HL-60 (cell line): Measurements from ENCODE around the gene CCM2L.

Source experiments
- DNase-seq, 2 experiments: peaks; one replicate each; pipeline ENCODE4 v3.0.0-alpha.2; 2010 to 2020; ENCODE audit warnings: low read depth in 1 of 2, low spot score in 1 of 2
- H3K27ac ChIP-seq: fragments of 250-450 bp; sonication (Bioruptor Pico); replicated peaks from 2 replicates; pipeline ENCODE4 v1.5.1; 2020; ENCODE audit warnings: mild to moderate bottlenecking, moderate library complexity
- H3K27me3 ChIP-seq: fragments of 250-450 bp; sonication (Bioruptor Pico); 2 replicates; pipeline ENCODE4 v1.5.1; 2021; ENCODE audit warnings: mild to moderate bottlenecking, moderate library complexity; ENCODE audit not compliant: insufficient read depth, poor library complexity, severe bottlenecking
- H3K4me3 ChIP-seq: replicated peaks from 2 replicates; pipeline ENCODE4 v1.5.1; 2011; ENCODE audit warnings: mild to moderate bottlenecking, control low read depth, low read length; ENCODE audit not compliant: insufficient read depth
- GABPA ChIP-seq: IDR thresholded peaks from 2 replicates; pipeline ENCODE4 v1.6.1; 2012; ENCODE audit warnings: low read depth
- POLR2AphosphoS5 ChIP-seq: IDR thresholded peaks from 2 replicates; pipeline ENCODE4 v1.6.1; 2012; ENCODE audit warnings: low read depth
- SPI1 ChIP-seq: IDR thresholded peaks from 2 replicates; pipeline ENCODE4 v1.6.1; 2012; ENCODE audit warnings: low read depth, mild to moderate bottlenecking, borderline replicate concordance
- TF ChIP-seq, protein P1 (sequence below): IDR thresholded peaks from one replicate; pipeline ENCODE4 v1.5.1; 2011; ENCODE audit warnings: low read length, control low read depth, inconsistent platforms; ENCODE audit not compliant: insufficient read depth
- TF ChIP-seq, protein P2 (sequence below): IDR thresholded peaks from 2 replicates; pipeline ENCODE4 v1.6.1; 2012; ENCODE audit warnings: low read depth; ENCODE audit not compliant: insufficient replicate concordance

CCM2L gene

DNA sequence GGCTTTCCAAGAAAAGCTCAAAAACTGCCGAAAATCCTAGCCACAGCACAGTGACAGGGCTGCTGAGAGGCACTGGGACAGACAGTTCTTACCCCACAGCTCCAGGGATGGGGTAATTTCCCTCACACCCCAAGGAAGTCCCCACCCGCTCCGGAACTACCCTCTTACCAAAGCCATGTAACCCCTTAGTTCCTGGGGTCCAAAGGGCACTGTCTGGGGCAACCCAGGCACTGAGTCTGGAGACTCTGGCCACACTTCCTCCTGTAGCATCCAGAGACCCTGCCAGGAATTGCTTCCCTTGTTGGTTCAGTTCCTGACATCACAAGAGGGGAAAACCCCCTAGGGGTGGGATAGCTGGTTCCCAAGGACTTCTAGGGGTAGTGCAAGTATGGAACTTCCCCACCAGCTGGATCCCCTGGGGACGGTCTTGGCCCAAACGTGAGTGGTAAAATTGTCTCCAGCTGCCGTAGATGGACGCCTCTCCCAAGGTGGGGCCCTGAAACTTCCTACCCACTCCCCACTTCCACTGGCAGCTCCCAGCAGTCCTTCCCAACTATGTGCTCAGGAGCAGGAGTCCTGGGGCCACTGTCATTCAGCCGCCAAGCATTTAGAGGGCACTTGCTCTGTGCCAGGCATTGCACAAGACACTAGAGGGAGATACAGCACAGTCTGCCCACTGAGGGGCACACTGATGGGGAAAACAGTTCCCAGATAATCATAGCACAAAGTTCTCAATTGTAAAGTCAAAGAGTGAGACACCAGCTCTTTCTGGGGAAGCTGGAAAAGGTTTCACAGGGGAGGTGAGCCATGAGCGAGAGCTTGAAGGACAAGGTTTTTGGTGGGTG, 24.6 kb downstream of the CCM2L start:
- peak in 1 of 2 experiments; percentile 82 for DNase-seq
- TF ChIP-seq POLR2AphosphoS5 (no peak), SPI1 (peak; percentile 28; the same call in 1 of the 2 replicates)
- TF ChIP-seq, protein P1, sequence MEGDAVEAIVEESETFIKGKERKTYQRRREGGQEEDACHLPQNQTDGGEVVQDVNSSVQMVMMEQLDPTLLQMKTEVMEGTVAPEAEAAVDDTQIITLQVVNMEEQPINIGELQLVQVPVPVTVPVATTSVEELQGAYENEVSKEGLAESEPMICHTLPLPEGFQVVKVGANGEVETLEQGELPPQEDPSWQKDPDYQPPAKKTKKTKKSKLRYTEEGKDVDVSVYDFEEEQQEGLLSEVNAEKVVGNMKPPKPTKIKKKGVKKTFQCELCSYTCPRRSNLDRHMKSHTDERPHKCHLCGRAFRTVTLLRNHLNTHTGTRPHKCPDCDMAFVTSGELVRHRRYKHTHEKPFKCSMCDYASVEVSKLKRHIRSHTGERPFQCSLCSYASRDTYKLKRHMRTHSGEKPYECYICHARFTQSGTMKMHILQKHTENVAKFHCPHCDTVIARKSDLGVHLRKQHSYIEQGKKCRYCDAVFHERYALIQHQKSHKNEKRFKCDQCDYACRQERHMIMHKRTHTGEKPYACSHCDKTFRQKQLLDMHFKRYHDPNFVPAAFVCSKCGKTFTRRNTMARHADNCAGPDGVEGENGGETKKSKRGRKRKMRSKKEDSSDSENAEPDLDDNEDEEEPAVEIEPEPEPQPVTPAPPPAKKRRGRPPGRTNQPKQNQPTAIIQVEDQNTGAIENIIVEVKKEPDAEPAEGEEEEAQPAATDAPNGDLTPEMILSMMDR, result peak; percentile 40
- peak overlapping the region; percentile 83 for H3K27ac ChIP-seq
- H3K27me3 ChIP-seq, result no peaks in the 10 kb centered on the region
- no peak overlapping the region for H3K4me3 ChIP-seq

DNA sequence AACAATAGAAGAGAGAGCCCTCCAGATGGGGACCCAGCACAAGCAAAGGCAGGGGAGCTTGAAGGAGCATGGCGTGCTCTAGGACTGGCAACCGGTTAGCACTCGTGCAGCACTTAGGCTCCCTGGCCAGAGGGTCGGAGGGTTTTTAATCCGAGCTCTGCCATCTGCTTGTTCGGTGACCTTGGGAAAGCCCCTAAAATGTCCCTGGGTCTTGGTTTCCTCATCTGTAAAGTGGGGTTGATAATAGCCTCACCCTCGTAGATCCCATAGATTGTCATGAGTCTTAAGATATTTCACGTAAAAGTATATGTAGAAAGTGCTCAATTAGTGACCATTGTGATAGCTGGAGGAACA, 25.2 kb downstream of the CCM2L start:
- DNase-seq, result no peak
- H3K27me3 ChIP-seq, result no peaks in the 10 kb centered on the region
- TF ChIP-seq POLR2AphosphoS5 (no peak), SPI1 (no peak), GABPA (no peak)
- TF ChIP-seq, protein P1, result no peak
- TF ChIP-seq, protein P2, sequence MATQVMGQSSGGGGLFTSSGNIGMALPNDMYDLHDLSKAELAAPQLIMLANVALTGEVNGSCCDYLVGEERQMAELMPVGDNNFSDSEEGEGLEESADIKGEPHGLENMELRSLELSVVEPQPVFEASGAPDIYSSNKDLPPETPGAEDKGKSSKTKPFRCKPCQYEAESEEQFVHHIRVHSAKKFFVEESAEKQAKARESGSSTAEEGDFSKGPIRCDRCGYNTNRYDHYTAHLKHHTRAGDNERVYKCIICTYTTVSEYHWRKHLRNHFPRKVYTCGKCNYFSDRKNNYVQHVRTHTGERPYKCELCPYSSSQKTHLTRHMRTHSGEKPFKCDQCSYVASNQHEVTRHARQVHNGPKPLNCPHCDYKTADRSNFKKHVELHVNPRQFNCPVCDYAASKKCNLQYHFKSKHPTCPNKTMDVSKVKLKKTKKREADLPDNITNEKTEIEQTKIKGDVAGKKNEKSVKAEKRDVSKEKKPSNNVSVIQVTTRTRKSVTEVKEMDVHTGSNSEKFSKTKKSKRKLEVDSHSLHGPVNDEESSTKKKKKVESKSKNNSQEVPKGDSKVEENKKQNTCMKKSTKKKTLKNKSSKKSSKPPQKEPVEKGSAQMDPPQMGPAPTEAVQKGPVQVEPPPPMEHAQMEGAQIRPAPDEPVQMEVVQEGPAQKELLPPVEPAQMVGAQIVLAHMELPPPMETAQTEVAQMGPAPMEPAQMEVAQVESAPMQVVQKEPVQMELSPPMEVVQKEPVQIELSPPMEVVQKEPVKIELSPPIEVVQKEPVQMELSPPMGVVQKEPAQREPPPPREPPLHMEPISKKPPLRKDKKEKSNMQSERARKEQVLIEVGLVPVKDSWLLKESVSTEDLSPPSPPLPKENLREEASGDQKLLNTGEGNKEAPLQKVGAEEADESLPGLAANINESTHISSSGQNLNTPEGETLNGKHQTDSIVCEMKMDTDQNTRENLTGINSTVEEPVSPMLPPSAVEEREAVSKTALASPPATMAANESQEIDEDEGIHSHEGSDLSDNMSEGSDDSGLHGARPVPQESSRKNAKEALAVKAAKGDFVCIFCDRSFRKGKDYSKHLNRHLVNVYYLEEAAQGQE, result no peak
- no peak overlapping the region for H3K4me3 ChIP-seq
- H3K27ac ChIP-seq, result peak overlapping the region; percentile 83

DNA sequence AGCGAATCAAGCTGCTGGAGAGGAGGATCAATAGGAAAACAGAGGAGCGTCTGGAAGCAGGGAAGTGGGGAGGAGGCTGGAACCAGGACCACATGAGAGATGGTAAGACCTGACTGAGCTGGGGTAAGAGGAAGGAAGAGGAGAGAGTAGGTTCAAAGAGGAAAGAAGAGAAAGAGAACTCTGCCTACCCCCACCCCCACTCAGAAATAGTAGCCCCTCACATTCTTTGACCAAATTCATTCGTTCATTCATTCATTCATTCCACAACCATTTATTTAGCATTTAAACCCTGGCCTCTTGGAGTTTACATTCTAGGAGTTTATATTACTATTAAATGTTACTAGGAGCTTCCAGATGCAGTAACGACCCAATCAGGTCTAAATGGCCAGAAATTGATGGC, 26.0 kb downstream of the CCM2L start:
- H3K27ac ChIP-seq, result peak overlapping the region; percentile 83
- H3K27me3 ChIP-seq, result no peaks in the 10 kb centered on the region
- no peak for TF ChIP-seq GABPA
- TF ChIP-seq, protein P1, result no peak
- TF ChIP-seq, protein P2, result no peak
- TF ChIP-seq SPI1, result no peak
- no peak for TF ChIP-seq POLR2AphosphoS5

More for the DNA sequence above, 26.0 kb downstream of the CCM2L start:
- DNase-seq, result peak in 1 of 2 experiments; percentile 34
- no peak overlapping the region for H3K4me3 ChIP-seq
